Measurements from ENCODE around the gene CHCHD2.
"Not testable (repeated sequence)": the region's sequence is repeated elsewhere in the genome, so short reads cannot be mapped to it uniquely, and the experiment has no call there.

Gene CHCHD2

GRCh38 chr7:56087445-56087844 lies 18.8 kb downstream of the CHCHD2 start:
- DNase-seq (ENCODE audit: extremely low read depth, insufficient read length) = no peak
- peaks cover 4% of the 10 kb centered on the region for H3K36me3 ChIP-seq (ENCODE audit: control insufficient read depth, insufficient read depth, low read length)
- no peak overlapping the region for H3K4me3 ChIP-seq (replicated peaks; ENCODE audit: low read depth, low read length)
- H3K27me3 ChIP-seq (replicated peaks; ENCODE audit: control insufficient read depth, insufficient read depth, low read length) = no peaks in the 10 kb centered on the region
- TF ChIP-seq CTCF (IDR thresholded peaks at IDR 0.05; ENCODE audit: insufficient read depth, low read length, poor library complexity, severe bottlenecking) = no peak

GRCh38 chr7:56086761-56087160 lies 19.5 kb downstream of the CHCHD2 start:
- no peak for TF ChIP-seq CTCF (IDR thresholded peaks at IDR 0.05; ENCODE audit: insufficient read depth, low read length, poor library complexity, severe bottlenecking)

GRCh38 chr7:56083150-56083785 lies 23.0 kb downstream of the CHCHD2 start:
- Histone ChIP-seq H3K36me3 (ENCODE audit: control insufficient read depth, insufficient read depth, low read length) (peaks cover 14% of the 10 kb centered on the region), H3K4me3 (replicated peaks; ENCODE audit: low read depth, low read length) (no peak overlapping the region), H3K27me3 (replicated peaks; ENCODE audit: control insufficient read depth, insufficient read depth, low read length) (no peaks in the 10 kb centered on the region)
- no peak for TF ChIP-seq CTCF (IDR thresholded peaks at IDR 0.05; ENCODE audit: insufficient read depth, low read length, poor library complexity, severe bottlenecking)
- DNase-seq (ENCODE audit: extremely low read depth, insufficient read length) = no peak

More at GRCh38 chr7:56086761-56087160, 19.5 kb downstream of the CHCHD2 start:
- Histone ChIP-seq H3K4me3 (replicated peaks; ENCODE audit: low read depth, low read length) (no peak overlapping the region), H3K27me3 (replicated peaks; ENCODE audit: control insufficient read depth, insufficient read depth, low read length) (no peaks in the 10 kb centered on the region), H3K36me3 (ENCODE audit: control insufficient read depth, insufficient read depth, low read length) (peaks cover 4% of the 10 kb centered on the region)
- no peak for DNase-seq (ENCODE audit: extremely low read depth, insufficient read length)

- Histone ChIP-seq H3K4me3 (replicated peaks; ENCODE audit: low read depth, low read length) (no peak overlapping the region), H3K27me3 (replicated peaks; ENCODE audit: control insufficient read depth, insufficient read depth, low read length) (no peaks in the 10 kb centered on the region), H3K36me3 (ENCODE audit: control insufficient read depth, insufficient read depth, low read length) (peaks cover 18% of the 10 kb centered on the region)
- DNase-seq (ENCODE audit: extremely low read depth, insufficient read length) = no peak
- no peak for TF ChIP-seq CTCF (IDR thresholded peaks at IDR 0.05; ENCODE audit: insufficient read depth, low read length, poor library complexity, severe bottlenecking)
These were observed 24.5 kb downstream of the CHCHD2 start for GRCh38 chr7:56081626-56082340.

GRCh38 chr7:56080726-56081435 lies 25.4 kb downstream of the CHCHD2 start:
- H3K36me3 ChIP-seq (ENCODE audit: control insufficient read depth, insufficient read depth, low read length) = peaks cover 21% of the 10 kb centered on the region
- DNase-seq (ENCODE audit: extremely low read depth, insufficient read length); H3K27me3 ChIP-seq (replicated peaks; ENCODE audit: control insufficient read depth, insufficient read depth, low read length); H3K4me3 ChIP-seq (replicated peaks; ENCODE audit: low read depth, low read length): not testable (repeated sequence)
